Vagina (tissue), 2 donors: ENCODE data around the gene GOLGA3.
"Not testable (repeated sequence)": the region's sequence is repeated elsewhere in the genome, so short reads cannot be mapped to it uniquely, and the experiment has no call there.

Source experiments
- POLR2A ChIP-seq, 2 donors: fragments of 450-650 bp; IDR thresholded peaks; one replicate each; pipeline ENCODE4 v1.6.1; 2017; ENCODE audit warnings: antibody characterized with exemption in 2 of 2, mild to moderate bottlenecking in 2 of 2, moderate library complexity in 2 of 2
- POLR2AphosphoS5 ChIP-seq, 2 donors: sonication (generic); formaldehyde crosslinking; IDR thresholded peaks; one replicate each; pipeline ENCODE4 v1.9.0; 2017; ENCODE audit warnings: antibody characterized with exemption in 2 of 2, mild to moderate bottlenecking in 2 of 2, low read depth in 1 of 2; ENCODE audit not compliant: insufficient read depth in 1 of 2
- TF ChIP-seq, protein P1 (sequence below), 3 experiments: fragments of 450-650 bp in 2 of 3; fragments of 200-600 bp in 1 of 3; sonication (generic) in 1 of 3; IDR thresholded peaks; one replicate each; pipeline ENCODE4 v1.5.1; 2017 to 2019; ENCODE audit warnings: antibody characterized with exemption in 3 of 3, mild to moderate bottlenecking in 2 of 3, moderate library complexity in 2 of 3

- TF ChIP-seq, protein P1, sequence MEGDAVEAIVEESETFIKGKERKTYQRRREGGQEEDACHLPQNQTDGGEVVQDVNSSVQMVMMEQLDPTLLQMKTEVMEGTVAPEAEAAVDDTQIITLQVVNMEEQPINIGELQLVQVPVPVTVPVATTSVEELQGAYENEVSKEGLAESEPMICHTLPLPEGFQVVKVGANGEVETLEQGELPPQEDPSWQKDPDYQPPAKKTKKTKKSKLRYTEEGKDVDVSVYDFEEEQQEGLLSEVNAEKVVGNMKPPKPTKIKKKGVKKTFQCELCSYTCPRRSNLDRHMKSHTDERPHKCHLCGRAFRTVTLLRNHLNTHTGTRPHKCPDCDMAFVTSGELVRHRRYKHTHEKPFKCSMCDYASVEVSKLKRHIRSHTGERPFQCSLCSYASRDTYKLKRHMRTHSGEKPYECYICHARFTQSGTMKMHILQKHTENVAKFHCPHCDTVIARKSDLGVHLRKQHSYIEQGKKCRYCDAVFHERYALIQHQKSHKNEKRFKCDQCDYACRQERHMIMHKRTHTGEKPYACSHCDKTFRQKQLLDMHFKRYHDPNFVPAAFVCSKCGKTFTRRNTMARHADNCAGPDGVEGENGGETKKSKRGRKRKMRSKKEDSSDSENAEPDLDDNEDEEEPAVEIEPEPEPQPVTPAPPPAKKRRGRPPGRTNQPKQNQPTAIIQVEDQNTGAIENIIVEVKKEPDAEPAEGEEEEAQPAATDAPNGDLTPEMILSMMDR (IDR thresholded peaks at IDR 0.05) = not testable (repeated sequence)
- not testable (repeated sequence) for TF ChIP-seq POLR2AphosphoS5 (IDR thresholded peaks at IDR 0.05; ENCODE audit: insufficient read depth in 1 of 2, low read depth in 1 of 2); POLR2A (IDR thresholded peaks at IDR 0.05)
These were observed 28.4 kb upstream of the GOLGA3 start for GRCh38 chr12:132857019-132857418.
